Measurements from ENCODE around the gene SHOC1. TPM values are rescaled to one million over a fixed set of nuclear protein-coding genes. Genes with fewer than 3 reads are reported as not detected.
"Not testable (repeated sequence)": the region's sequence is repeated elsewhere in the genome, so short reads cannot be mapped to it uniquely, and the experiment has no call there.

The SHOC1 gene
- total RNA-seq, 1 experiment from 2014 or later: not detected

DNA sequence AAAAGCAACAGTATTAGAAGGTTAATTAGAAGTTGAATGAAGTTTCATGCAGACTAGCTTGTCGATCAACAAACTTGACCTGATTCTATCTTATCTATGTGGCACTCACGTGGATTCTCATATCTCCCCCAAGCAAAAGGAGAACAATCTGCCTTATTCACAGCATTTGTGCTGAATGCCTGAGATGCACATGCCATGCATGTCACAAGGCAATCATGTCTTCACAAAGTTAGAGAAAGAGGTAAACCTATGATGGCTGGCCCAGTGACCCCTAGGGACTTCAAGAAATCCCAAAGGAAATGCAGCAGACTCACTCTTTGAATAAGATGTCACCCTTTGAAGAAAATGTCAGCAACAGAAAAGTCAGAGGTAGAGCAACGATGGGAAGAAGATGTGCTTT is 17.6 kb upstream of the SHOC1 start:
- DNase-seq: no peak
- no peaks in the 10 kb centered on the region for H4K20me1 ChIP-seq (ENCODE audit: insufficient read depth, low read depth, low read length)
- H3K9me2 ChIP-seq (replicated peaks; ENCODE audit: insufficient read depth, low read length): no peaks in the 10 kb centered on the region
- H3K9me3 ChIP-seq (ENCODE audit: low read length): no peaks in the 10 kb centered on the region
- no peaks in the 10 kb centered on the region for H3K79me2 ChIP-seq (ENCODE audit: low read length)
- no peaks in the 10 kb centered on the region for H3K36me3 ChIP-seq (ENCODE audit: insufficient read depth, low read length)
- H3K4me2 ChIP-seq (ENCODE audit: low read depth, low read length, poor library complexity, severe bottlenecking): no peak overlapping the region
- no peaks in the 10 kb centered on the region for H3K27me3 ChIP-seq (ENCODE audit: low read length)
- no peak overlapping the region for H3K9ac ChIP-seq (ENCODE audit: low read length)
- no peak overlapping the region for H3K4me3 ChIP-seq (ENCODE audit: low read length)
- no peaks in the 10 kb centered on the region for H3K4me1 ChIP-seq (ENCODE audit: low read length)
- H3K27ac ChIP-seq (ENCODE audit: low read length): no peak overlapping the region
- H2AFZ ChIP-seq (ENCODE audit: low read length): no peak overlapping the region

- Histone ChIP-seq H3K27ac (ENCODE audit: low read length) (no peak overlapping the region), H3K36me3 (ENCODE audit: insufficient read depth, low read length) (no peaks in the 10 kb centered on the region), H3K9me3 (ENCODE audit: low read length) (no peaks in the 10 kb centered on the region), H3K4me3 (ENCODE audit: low read length) (no peak overlapping the region), H3K9ac (ENCODE audit: low read length) (no peak overlapping the region), H2AFZ (ENCODE audit: low read length) (no peak overlapping the region), H4K20me1 (ENCODE audit: insufficient read depth, low read depth, low read length) (no peaks in the 10 kb centered on the region), H3K27me3 (ENCODE audit: low read length) (no peaks in the 10 kb centered on the region), H3K4me1 (ENCODE audit: low read length) (no peaks in the 10 kb centered on the region), H3K79me2 (ENCODE audit: low read length) (no peaks in the 10 kb centered on the region), H3K9me2 (replicated peaks; ENCODE audit: insufficient read depth, low read length) (no peaks in the 10 kb centered on the region), H3K4me2 (ENCODE audit: low read depth, low read length, poor library complexity, severe bottlenecking) (no peak overlapping the region)
- no peak for DNase-seq
Measured at GRCh38 chr9:111810908-111811307, 16.2 kb upstream of the SHOC1 start.

GRCh38 chr9:111810415-111810814 is 15.7 kb upstream of the SHOC1 start:
- not testable (repeated sequence) for H3K27me3 ChIP-seq (ENCODE audit: low read length); H4K20me1 ChIP-seq (ENCODE audit: insufficient read depth, low read depth, low read length); H2AFZ ChIP-seq (ENCODE audit: low read length); H3K27ac ChIP-seq (ENCODE audit: low read length); H3K9ac ChIP-seq (ENCODE audit: low read length); H3K36me3 ChIP-seq (ENCODE audit: insufficient read depth, low read length); H3K9me3 ChIP-seq (ENCODE audit: low read length); DNase-seq; H3K79me2 ChIP-seq (ENCODE audit: low read length); H3K4me1 ChIP-seq (ENCODE audit: low read length); H3K4me2 ChIP-seq (ENCODE audit: low read depth, low read length, poor library complexity, severe bottlenecking); H3K9me2 ChIP-seq (replicated peaks; ENCODE audit: insufficient read depth, low read length); H3K4me3 ChIP-seq (ENCODE audit: low read length)

DNA sequence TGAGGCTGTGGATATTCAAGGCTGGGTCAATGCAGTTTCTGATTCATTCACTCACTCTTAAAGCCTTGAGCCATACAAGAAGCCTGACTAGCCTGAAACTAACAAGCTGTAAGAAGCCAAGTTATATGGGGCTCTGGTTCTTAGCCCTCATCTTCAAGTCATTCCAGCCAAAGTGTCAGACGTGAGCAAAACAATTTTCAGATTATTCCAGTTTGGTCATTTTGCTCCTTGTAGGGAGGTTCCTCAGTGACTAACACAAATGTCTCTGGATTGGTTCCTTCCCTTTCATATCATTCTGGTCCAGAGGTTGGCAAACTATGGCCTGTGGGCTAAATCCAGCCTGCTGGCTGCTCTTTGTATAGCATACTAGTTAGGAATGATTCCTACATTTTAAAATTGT is 12.5 kb upstream of the SHOC1 start:
- Histone ChIP-seq H3K27ac (ENCODE audit: low read length) (no peak overlapping the region), H3K36me3 (ENCODE audit: insufficient read depth, low read length) (no peaks in the 10 kb centered on the region), H3K79me2 (ENCODE audit: low read length) (no peaks in the 10 kb centered on the region), H3K4me3 (ENCODE audit: low read length) (no peak overlapping the region), H3K27me3 (ENCODE audit: low read length) (no peaks in the 10 kb centered on the region), H3K9me2 (replicated peaks; ENCODE audit: insufficient read depth, low read length) (no peaks in the 10 kb centered on the region), H3K4me1 (ENCODE audit: low read length) (no peaks in the 10 kb centered on the region), H4K20me1 (ENCODE audit: insufficient read depth, low read depth, low read length) (no peaks in the 10 kb centered on the region), H3K4me2 (ENCODE audit: low read depth, low read length, poor library complexity, severe bottlenecking) (no peak overlapping the region), H2AFZ (ENCODE audit: low read length) (no peak overlapping the region), H3K9me3 (ENCODE audit: low read length) (no peaks in the 10 kb centered on the region), H3K9ac (ENCODE audit: low read length) (no peak overlapping the region)
- DNase-seq: no peak

- no peaks in the 10 kb centered on the region for H3K9me3 ChIP-seq (ENCODE audit: low read length)
- H4K20me1 ChIP-seq (ENCODE audit: insufficient read depth, low read depth, low read length): no peaks in the 10 kb centered on the region
- DNase-seq: no peak
- no peaks in the 10 kb centered on the region for H3K27me3 ChIP-seq (ENCODE audit: low read length)
- H3K9ac ChIP-seq (ENCODE audit: low read length): no peak overlapping the region
- no peak overlapping the region for H3K4me2 ChIP-seq (ENCODE audit: low read depth, low read length, poor library complexity, severe bottlenecking)
- no peak overlapping the region for H3K4me3 ChIP-seq (ENCODE audit: low read length)
- no peaks in the 10 kb centered on the region for H3K36me3 ChIP-seq (ENCODE audit: insufficient read depth, low read length)
- H3K4me1 ChIP-seq (ENCODE audit: low read length): no peaks in the 10 kb centered on the region
- no peaks in the 10 kb centered on the region for H3K9me2 ChIP-seq (replicated peaks; ENCODE audit: insufficient read depth, low read length)
- H3K27ac ChIP-seq (ENCODE audit: low read length): no peak overlapping the region
- H2AFZ ChIP-seq (ENCODE audit: low read length): no peak overlapping the region
- no peaks in the 10 kb centered on the region for H3K79me2 ChIP-seq (ENCODE audit: low read length)
Measured at GRCh38 chr9:111806259-111806658, 11.5 kb upstream of the SHOC1 start.

DNA sequence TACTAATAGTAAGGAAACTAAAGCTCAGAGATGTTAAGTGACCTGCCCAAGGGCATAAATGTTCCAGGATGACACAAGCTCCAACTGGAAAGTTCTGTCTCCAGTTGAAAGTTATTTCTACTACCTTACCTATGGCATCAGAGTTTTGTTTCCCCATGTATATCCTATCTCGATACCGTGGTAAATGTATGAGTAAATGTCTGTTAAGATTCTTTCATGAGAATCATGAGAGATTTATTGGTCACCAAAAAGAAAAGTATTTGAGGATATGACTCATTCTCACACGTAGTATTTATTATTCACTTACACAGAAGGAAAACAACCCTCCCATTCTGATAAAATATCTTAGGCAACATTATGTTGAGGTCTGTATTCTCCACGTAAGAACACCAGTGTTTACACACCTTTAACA is 11.1 kb upstream of the SHOC1 start:
- no peak overlapping the region for H3K4me2 ChIP-seq (ENCODE audit: low read depth, low read length, poor library complexity, severe bottlenecking)
- no peaks in the 10 kb centered on the region for H3K4me1 ChIP-seq (ENCODE audit: low read length)
- no peak overlapping the region for H3K4me3 ChIP-seq (ENCODE audit: low read length)
- H3K9me3 ChIP-seq (ENCODE audit: low read length): no peaks in the 10 kb centered on the region
- H3K27ac ChIP-seq (ENCODE audit: low read length): no peak overlapping the region
- DNase-seq: no peak
- H3K9ac ChIP-seq (ENCODE audit: low read length): no peak overlapping the region
- H3K79me2 ChIP-seq (ENCODE audit: low read length): no peaks in the 10 kb centered on the region
- no peaks in the 10 kb centered on the region for H3K9me2 ChIP-seq (replicated peaks; ENCODE audit: insufficient read depth, low read length)
- H2AFZ ChIP-seq (ENCODE audit: low read length): no peak overlapping the region
- no peaks in the 10 kb centered on the region for H4K20me1 ChIP-seq (ENCODE audit: insufficient read depth, low read depth, low read length)
- H3K36me3 ChIP-seq (ENCODE audit: insufficient read depth, low read length): no peaks in the 10 kb centered on the region
- no peaks in the 10 kb centered on the region for H3K27me3 ChIP-seq (ENCODE audit: low read length)

- Histone ChIP-seq H2AFZ (ENCODE audit: low read length) (no peak overlapping the region), H3K9me3 (ENCODE audit: low read length) (no peaks in the 10 kb centered on the region), H3K9me2 (replicated peaks; ENCODE audit: insufficient read depth, low read length) (no peaks in the 10 kb centered on the region), H3K27me3 (ENCODE audit: low read length) (no peaks in the 10 kb centered on the region), H3K4me2 (ENCODE audit: low read depth, low read length, poor library complexity, severe bottlenecking) (no peak overlapping the region), H3K79me2 (ENCODE audit: low read length) (no peaks in the 10 kb centered on the region), H4K20me1 (ENCODE audit: insufficient read depth, low read depth, low read length) (no peaks in the 10 kb centered on the region), H3K9ac (ENCODE audit: low read length) (no peak overlapping the region), H3K36me3 (ENCODE audit: insufficient read depth, low read length) (no peaks in the 10 kb centered on the region), H3K4me1 (ENCODE audit: low read length) (no peaks in the 10 kb centered on the region), H3K27ac (ENCODE audit: low read length) (no peak overlapping the region), H3K4me3 (ENCODE audit: low read length) (no peak overlapping the region)
- no peak for DNase-seq
Measured at GRCh38 chr9:111805262-111805661, 10.5 kb upstream of the SHOC1 start.

DNA sequence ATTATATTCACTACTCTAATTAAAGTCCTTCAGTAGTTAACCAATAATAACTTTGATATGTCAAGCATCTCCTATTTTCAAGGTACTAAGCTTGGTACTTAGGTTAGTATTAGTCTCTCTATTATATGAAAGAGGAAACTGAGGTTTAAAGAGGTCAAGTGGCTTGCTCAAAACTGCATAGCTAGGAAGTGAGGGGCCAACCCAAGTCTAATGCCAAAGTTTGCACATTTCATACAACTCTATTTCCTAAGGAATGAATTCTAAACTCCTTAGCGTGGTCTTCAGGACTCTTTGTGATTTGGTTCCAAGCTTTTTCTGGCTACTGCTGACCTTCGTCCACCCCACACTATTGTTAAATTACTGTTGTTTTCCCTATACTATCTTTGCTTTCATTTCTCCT is 9.9 kb upstream of the SHOC1 start:
- no peaks in the 10 kb centered on the region for H3K4me1 ChIP-seq (ENCODE audit: low read length)
- no peaks in the 10 kb centered on the region for H3K9me3 ChIP-seq (ENCODE audit: low read length)
- no peaks in the 10 kb centered on the region for H3K79me2 ChIP-seq (ENCODE audit: low read length)
- H2AFZ ChIP-seq (ENCODE audit: low read length): no peak overlapping the region
- H3K27me3 ChIP-seq (ENCODE audit: low read length): no peaks in the 10 kb centered on the region
- H3K27ac ChIP-seq (ENCODE audit: low read length): no peak overlapping the region
- no peak overlapping the region for H3K4me3 ChIP-seq (ENCODE audit: low read length)
- H4K20me1 ChIP-seq (ENCODE audit: insufficient read depth, low read depth, low read length): no peaks in the 10 kb centered on the region
- no peaks in the 10 kb centered on the region for H3K36me3 ChIP-seq (ENCODE audit: insufficient read depth, low read length)
- no peak overlapping the region for H3K9ac ChIP-seq (ENCODE audit: low read length)
- no peak for DNase-seq
- H3K9me2 ChIP-seq (replicated peaks; ENCODE audit: insufficient read depth, low read length): no peaks in the 10 kb centered on the region
- H3K4me2 ChIP-seq (ENCODE audit: low read depth, low read length, poor library complexity, severe bottlenecking): no peak overlapping the region

GRCh38 chr9:111803924-111804323 is 9.2 kb upstream of the SHOC1 start:
- no peak overlapping the region for H3K27ac ChIP-seq (ENCODE audit: low read length)
- no peaks in the 10 kb centered on the region for H3K4me1 ChIP-seq (ENCODE audit: low read length)
- H3K36me3 ChIP-seq (ENCODE audit: insufficient read depth, low read length): no peaks in the 10 kb centered on the region

More at GRCh38 chr9:111803924-111804323, 9.2 kb upstream of the SHOC1 start:
- Histone ChIP-seq H3K9me2 (replicated peaks; ENCODE audit: insufficient read depth, low read length) (no peaks in the 10 kb centered on the region), H3K9me3 (ENCODE audit: low read length) (no peaks in the 10 kb centered on the region), H2AFZ (ENCODE audit: low read length) (no peak overlapping the region), H3K4me3 (ENCODE audit: low read length) (no peak overlapping the region), H3K79me2 (ENCODE audit: low read length) (no peaks in the 10 kb centered on the region), H4K20me1 (ENCODE audit: insufficient read depth, low read depth, low read length) (no peaks in the 10 kb centered on the region), H3K27me3 (ENCODE audit: low read length) (no peaks in the 10 kb centered on the region), H3K4me2 (ENCODE audit: low read depth, low read length, poor library complexity, severe bottlenecking) (no peak overlapping the region), H3K9ac (ENCODE audit: low read length) (no peak overlapping the region)
- no peak for DNase-seq

All from Karpas-422 (cell line).